Measurements from ENCODE around the gene ANK3.

The ANK3 gene

DNA sequence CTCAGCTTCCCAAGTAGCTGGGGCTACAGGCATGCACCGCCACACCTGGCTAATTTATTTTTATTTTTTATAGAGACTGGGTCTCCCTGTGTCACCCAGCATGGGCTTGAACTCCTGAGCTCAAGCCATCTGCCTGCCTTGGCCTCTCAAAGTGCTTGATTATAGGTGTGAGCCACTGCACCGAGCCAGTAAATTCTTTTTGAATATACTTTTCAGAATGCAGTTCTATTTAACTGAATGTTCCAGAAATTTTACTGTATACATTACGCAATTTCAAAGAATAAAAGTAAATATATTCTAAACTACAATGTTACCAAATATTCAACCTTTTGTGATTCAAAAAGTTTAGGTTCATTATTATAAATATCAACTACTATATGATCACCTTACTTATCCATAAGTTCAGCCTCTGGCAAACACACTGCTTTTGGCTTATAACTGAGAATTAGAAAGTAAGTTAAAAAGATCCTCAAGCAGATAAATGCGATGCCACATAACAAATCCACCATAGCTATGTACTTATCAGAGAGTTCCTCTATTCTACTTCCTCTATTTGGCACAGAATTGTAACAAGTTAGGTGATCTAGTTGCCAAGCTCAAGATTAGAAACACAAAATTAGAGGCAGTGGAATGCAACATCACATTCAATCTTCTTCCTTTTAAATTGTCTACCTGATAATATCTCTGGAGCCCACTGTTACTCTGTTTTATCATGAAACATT is 118.2 kb downstream of the ANK3 start:
- no peak for DNase-seq

DNA sequence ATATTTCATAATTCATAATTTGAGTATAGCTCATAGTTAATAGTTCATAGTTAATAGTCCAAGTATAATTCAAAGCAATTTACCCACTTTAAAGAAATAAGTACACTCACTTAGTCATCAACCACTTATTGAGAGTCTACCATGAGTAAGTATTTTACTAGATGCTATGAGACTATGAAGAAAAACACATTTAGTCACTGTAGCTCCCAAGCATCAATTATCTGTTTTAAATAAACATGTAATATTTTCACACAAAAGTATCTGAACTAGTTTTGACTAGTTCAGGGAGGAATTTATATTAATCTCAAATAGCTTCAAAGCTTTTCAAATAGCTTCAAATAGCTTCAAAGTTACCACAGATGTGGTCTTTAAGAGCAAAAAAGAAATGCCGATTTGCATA is 119.2 kb downstream of the ANK3 start:
- DNase-seq: no peak

DNA sequence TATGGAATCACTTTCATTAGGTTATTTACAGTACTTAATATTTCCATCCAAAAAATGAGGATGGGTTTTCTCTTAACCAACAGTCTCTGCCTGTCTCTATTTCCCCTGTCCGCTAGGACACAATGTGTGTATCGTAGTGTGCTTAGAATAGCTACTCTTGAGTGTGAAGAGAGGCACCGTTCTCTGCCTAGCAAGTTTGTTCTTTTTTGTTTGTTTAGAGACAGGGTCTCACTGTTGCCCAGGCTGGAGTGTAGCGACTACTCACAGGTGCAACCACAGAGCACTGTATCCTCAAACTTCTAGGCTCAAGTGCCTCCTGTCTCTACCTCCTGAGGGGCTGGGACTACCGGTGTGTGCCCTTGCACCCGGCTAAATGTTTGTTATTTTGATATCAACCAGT is 121.9 kb downstream of the ANK3 start:
- DNase-seq: no peak

DNA sequence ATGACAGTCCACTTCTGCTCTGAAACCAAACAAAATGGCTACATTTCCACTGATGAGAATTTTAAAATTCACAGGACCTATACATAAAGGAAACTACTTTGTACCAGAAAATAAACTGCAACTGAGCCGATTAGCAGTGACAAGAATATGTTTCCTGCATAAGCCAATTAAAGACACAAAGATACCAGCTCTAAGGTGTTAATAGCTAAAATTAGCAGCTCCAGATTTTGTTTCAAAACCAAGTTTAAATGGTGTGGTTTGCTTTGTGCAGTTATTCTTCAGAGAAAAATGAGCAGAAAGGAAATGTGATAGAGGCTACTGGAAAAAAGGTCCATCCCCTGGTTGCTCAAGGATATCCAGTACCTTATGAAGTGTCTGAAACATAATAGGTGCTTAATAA is 123.2 kb downstream of the ANK3 start:
- DNase-seq: no peak

DNA sequence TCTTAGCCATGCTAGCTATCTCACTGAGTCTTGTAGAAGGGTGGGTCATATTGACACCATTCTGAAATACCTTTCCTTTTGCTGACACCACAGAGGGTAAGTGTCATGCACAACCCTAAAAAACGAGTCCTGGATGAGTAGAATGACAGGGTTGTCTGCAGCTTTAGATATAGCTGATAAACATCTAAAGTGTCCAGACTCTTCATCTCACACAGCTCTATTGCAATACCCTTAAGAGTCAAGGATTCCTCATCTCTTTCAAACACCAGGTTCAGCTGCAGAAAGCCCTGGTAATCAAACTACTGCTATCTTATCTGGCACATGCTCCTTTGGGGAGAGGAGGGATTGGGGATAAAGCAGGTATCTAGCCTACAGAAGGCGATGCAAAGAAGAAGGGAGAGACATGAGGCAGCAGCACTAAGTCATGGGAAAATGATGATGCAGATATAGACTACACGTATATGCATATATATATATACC is 127.0 kb downstream of the ANK3 start:
- DNase-seq: no peak

- no peak for DNase-seq
These were observed 129.4 kb downstream of the ANK3 start for GRCh38 chr10:60260321-60260720.

DNA sequence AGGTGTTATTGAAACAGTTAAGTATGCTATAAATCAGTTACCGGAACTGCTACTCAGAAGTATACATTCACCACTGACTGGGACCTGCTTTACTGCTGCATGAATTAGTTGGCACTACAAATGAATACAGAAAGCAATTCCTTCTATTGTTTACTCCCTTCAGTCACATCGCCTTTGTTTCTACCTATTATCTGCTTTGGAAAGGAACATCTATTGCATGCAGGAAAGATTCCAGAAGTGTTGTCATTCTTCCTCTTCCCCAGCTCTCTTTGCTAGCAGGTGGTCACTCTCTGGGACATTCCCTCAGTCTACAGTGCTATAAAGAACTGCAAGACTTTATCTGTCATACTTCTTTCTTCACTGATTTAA is 131.3 kb downstream of the ANK3 start:
- DNase-seq: no peak

- DNase-seq: no peak
These were observed 131.8 kb downstream of the ANK3 start for GRCh38 chr10:60257767-60258428.

- no peak for DNase-seq
These were observed 134.9 kb downstream of the ANK3 start for GRCh38 chr10:60254776-60255175.

DNA sequence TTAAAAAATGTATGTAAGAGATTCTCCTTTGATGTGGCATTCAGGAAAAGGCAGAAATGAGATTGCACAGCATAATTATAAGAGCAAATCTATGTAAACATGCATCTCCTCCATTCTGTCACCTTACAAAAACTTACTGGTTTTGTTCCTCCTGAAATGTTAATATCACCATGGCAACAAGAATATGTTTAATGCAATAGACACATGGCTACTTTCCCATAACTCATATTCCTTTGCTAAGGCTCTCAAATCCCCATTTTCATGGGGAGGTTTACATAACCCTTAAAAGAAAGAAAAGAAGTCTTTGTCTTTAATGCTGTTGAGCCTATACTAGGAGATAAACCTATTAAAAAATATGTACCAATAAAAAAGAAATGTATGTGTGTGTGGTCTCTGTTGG is 136.2 kb downstream of the ANK3 start:
- DNase-seq: no peak

DNA sequence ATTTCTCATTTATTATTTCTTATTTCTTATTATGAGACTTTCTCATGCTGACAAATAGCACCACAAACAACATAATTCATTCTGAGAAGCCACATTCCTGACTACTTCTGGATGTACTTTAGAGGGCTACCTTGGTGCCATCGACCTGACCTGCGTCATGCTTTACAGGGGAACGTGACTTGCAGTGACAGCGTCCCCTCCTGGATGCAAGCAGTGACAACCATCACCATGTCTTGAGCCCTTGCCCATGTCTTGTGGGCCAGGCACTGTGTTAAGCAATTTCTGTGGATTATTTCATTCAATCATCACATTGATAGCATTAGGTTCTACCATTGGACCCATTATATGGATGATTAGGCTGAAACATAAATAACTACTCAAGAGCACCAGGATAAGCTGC is 137.0 kb downstream of the ANK3 start:
- DNase-seq: no peak

DNA sequence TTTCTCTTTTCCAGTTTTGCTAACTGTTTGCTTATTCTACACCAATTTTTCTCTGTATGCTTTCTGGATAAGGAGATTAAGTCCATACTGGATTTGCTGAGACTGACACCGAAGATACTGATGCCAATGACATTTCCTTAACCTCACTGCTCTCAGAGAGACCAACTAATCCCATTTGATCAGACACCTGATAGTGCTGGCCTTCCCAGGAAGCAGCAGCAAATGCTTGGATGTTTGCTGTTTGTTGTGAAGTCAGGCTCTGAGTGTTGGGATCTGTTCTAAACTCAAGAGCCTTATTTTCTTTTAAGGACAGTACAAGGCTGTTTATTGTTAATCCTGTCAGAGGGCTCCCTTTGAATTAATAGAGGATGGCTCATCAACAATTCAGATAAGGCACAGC is 143.3 kb downstream of the ANK3 start:
- no peak for DNase-seq

- DNase-seq: no peak
These were observed 150.4 kb downstream of the ANK3 start for GRCh38 chr10:60239228-60239627.

- no peak for DNase-seq
These were observed 150.9 kb downstream of the ANK3 start for GRCh38 chr10:60238759-60239100.

DNA sequence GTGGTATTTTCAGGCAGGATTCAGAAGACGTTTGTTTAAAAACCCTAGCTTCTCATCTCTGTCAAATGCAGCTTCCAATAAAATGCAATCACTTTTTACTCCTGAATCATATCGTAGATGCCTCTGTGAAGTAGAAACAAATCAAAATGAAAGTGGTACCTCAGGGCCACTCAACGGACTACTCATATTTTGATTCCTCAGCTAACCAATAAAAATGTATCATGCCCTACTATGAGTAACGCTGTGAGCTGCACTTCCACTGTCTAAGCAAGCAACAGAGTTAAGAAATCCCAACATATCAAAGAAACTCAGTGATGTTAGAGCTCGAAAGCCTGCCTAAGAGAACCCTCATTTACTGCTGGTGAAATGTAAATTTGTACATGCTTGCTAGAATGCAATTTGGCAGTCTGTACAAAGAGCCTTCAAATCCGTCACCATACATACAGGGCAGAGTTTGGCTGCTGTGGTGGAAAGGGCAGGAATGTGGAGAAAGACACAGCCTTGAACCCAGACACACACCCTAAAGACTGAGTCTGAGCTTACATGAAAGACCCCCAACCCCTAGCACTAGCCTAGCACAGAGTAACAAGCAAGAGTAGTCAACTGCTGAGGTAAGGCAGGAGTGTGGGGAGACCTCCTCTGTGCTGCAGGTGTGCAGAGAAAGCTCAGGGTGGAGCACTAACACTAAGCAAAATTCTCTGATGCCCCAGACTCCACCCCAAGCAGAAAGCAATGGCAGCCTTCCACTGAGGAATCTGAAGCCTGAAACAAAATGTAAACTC is 151.5 kb downstream of the ANK3 start:
- no peak for DNase-seq

DNA sequence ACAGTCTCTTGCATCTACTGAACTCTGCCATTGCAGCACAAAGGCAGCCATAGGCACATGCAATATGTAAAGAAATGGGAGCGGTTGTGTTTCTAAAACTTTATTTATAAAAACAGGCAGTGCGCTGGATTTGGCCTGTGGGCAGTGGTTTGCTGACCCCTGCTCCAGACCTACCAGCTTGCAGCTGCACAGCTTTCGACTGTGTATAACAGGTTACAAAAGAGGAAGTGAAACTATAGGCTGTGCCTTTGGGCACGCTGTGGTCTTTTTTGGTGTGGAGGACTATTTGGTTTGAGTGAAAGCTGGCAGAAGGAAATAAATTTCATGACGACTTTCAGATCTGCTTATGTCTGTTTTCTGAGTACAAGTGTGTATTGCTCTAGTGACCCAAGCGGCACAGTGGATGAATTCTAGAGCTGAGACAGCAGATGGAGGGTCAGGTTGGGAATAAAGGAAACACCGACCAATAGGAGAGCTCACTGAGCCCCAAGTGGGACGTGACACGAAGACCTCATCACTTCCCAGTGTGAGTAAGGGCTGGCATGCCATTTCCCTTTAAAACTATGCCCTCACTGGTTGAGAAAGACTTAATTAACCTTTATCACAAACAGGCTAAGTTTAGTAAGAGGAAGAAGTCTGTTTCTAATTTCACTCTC is 152.7 kb downstream of the ANK3 start:
- no peak for DNase-seq

GRCh38 chr10:60235001-60235400 is 154.7 kb downstream of the ANK3 start:
- no peak for DNase-seq

DNA sequence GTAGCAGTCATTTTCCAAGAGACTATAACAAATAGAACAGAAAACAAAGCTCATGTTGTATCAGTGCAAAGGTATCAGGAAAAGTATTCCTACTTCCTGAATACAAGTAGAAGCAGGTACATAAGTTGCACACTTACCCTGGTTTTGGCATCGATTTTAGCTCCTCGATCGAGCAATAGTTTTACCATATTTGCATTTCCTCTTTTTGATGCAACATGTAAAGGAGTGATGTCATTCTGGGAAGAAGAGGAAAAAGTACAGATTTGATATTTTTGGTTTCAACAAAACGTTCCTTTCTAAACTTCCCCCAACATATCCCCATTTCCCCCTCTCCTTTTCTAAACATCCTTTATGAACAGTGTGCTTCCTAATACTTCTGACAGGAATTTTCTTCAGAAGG is 155.1 kb downstream of the ANK3 start:
- no peak for DNase-seq

DNA sequence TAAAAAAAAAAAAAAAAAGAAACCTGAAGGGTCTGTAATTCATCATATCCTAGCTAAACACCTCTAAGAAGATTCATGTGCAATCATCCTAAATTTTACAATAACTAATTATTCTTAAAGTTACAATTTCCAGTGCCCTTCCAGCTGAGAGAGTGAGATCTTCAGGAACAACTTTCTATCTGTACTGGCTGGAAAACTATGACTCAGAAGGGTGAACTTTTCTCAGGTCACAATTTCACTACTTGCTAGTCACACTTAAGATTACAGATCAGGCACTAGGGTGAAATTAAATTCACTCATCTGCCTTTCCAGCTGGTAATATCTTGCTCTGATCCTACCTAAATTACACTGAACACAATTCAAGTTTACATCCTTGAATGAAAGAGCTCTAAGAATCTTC is 158.8 kb downstream of the ANK3 start:
- DNase-seq: no peak

- DNase-seq: no peak
These were observed 165.5 kb downstream of the ANK3 start for GRCh38 chr10:60224066-60224705.

DNA sequence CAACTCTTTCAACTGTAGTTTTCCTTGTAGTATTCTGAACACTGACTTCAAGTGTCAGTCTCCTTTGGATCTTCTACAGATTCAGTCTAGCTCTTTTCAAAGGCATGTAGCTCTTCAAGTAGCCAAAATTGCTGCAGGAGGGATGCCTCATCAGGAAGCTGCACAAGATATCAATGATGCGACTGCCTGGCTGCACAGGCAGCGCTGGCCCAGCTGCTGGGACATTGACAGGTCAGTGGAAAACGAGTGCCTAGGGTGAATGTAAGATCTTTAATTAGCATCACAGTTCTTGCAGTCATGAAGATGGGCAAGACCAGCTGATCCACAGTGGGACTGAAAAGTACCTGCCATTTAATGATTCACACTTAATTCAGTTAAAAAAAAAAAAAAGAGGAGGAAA is 167.6 kb downstream of the ANK3 start:
- no peak for DNase-seq

DNA sequence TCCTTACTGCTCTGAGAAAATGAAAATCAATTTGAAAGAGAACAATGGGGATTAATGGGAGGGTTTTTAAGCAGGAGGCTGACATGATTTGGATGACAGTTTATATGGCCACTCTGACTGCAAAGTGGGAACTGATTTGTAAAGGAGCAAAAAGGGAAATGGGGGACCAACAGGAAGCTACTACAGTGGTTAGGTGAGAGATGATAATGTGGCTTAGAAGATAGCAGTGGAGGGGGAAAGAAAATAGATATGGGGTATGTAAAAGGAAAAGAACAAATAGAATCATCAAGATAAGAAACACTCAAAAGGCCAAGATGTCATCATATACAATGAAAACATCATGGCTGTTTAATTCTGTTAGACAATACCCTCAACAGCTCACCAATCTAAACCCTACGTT is 177.5 kb downstream of the ANK3 start:
- DNase-seq: no peak

Data from NCI-H1930 (cell line).